GM12892 (cell line): Measurements from ENCODE around the gene WDR19.

ENCODE experiments used
- POLR2A ChIP-seq: IDR thresholded peaks from 2 replicates; pipeline ENCODE4 v1.6.1; 2011; ENCODE audit warnings: low read depth, low read length, control low read depth
- POLR2AphosphoS5 ChIP-seq: IDR thresholded peaks from 2 replicates; pipeline ENCODE4 v1.6.1; 2011; ENCODE audit warnings: low read depth, low read length, control low read depth
- TAF1 ChIP-seq: IDR thresholded peaks from 2 replicates; pipeline ENCODE4 v1.6.1; 2011; ENCODE audit warnings: low read depth, mild to moderate bottlenecking, control low read depth, low read length, borderline replicate concordance

GRCh38 chr4:39295784-39296183, 113.5 kb downstream of the WDR19 start:
- TF ChIP-seq TAF1 (no peak), POLR2A (no peak), POLR2AphosphoS5 (no peak)
